Uterus (tissue), 4 donors: ENCODE data around the gene PARP6. TPM values are rescaled to one million over a fixed set of nuclear protein-coding genes. Genes with fewer than 3 reads are reported as not detected.

Source experiments
- DNase-seq, 2 donors: peaks; one replicate each; pipeline ENCODE4 v3.0.0-alpha.2; 2019 to 2020
- H3K27ac ChIP-seq, 2 donors: fragments of 200-600 bp; sonication (generic); 1 replicate in 1 of 2; 2 replicates in 1 of 2; pipeline ENCODE4 v1.5.1; 2016 to 2018
- H3K27me3 ChIP-seq, 2 donors: fragments of 200-600 bp; sonication (generic); one replicate each; pipeline ENCODE4 v1.5.1; 2018 to 2019; ENCODE audit warnings: control low read depth in 1 of 2
- H3K36me3 ChIP-seq, 2 donors: fragments of 200-600 bp; sonication (generic); one replicate each; pipeline ENCODE4 v1.5.1; 2019; ENCODE audit warnings: control low read depth in 1 of 2
- H3K4me1 ChIP-seq, 2 donors: fragments of 200-600 bp; sonication (generic); one replicate each; pipeline ENCODE4 v1.5.1; 2018 to 2019; ENCODE audit warnings: control low read depth in 1 of 2
- H3K4me3 ChIP-seq, 2 donors: fragments of 200-600 bp; sonication (generic); 1 replicate in 1 of 2; 2 replicates in 1 of 2; pipeline ENCODE4 v1.5.1; 2018 to 2019; ENCODE audit warnings: mild to moderate bottlenecking in 1 of 2
- H3K9me3 ChIP-seq, 2 donors: fragments of 200-600 bp; sonication (generic); one replicate each; pipeline ENCODE4 v1.5.1; 2019; ENCODE audit warnings: control low read depth in 1 of 2
- CTCF ChIP-seq, 4 experiments: fragments of 200-600 bp in 2 of 4; fragments of 450-650 bp in 2 of 4; sonication (generic) in 2 of 4; IDR thresholded peaks; one replicate each; pipeline ENCODE4 v1.5.1; 2016 to 2019; ENCODE audit warnings: antibody characterized with exemption in 4 of 4, mild to moderate bottlenecking in 2 of 4, moderate library complexity in 1 of 4
- POLR2A ChIP-seq, 2 donors: fragments of 450-650 bp; IDR thresholded peaks; one replicate each; pipeline ENCODE4 v1.6.1; 2016; ENCODE audit warnings: antibody characterized with exemption in 2 of 2, mild to moderate bottlenecking in 1 of 2, moderate library complexity in 1 of 2
- intact Hi-C: fragments of 100-400 bp; cut with DNase I; formaldehyde crosslinking; loops from one replicate; pipeline ENCODE4 v1.15.1; 2023; ENCODE audit warnings: low total_unique reads
- total RNA-seq, 4 donors: library from RNA; depleted of rRNA in 3 of 4; stranded (reverse); fragments of >200 nt in 3 of 4; gene quantifications; one replicate each; pipeline versions ENCODE4 v1.1.0 to v1.2.4, GENCODE V29; 2014 to 2023
- donor health status: DM: yes; HTN: yes; CAD: no.

Gene PARP6
- total RNA-seq, 4 donors from 2014 or later = 32.1 to 111 (median 55.6) TPM

GRCh38 chr15:72271221-72271620 lies 1.1 kb downstream of the PARP6 start:
- H3K4me1 ChIP-seq = no peaks in the 10 kb centered on the region
- TF ChIP-seq CTCF (IDR thresholded peaks at IDR 0.05) (no peak), POLR2A (IDR thresholded peaks at IDR 0.05) (no peak)
- peak overlapping the region in 1 of 2 donors; percentile 98 for H3K27ac ChIP-seq
- DNase-seq = no peak
- intact Hi-C loops = loop anchor here (10.0 kb wide), 1 partner anchor 66 kb away; no protein-coding TSS in a partner anchor
- peak overlapping the region in 1 of 2 donors; percentile 93 for H3K4me3 ChIP-seq
- no peaks in the 10 kb centered on the region for H3K27me3 ChIP-seq
- H3K36me3 ChIP-seq = no peaks in the 10 kb centered on the region
- no peaks in the 10 kb centered on the region for H3K9me3 ChIP-seq

GRCh38 chr15:72269739-72270138 lies 2.6 kb downstream of the PARP6 start:
- DNase-seq = no peak
- Histone ChIP-seq H3K36me3 (no peaks in the 10 kb centered on the region), H3K9me3 (no peaks in the 10 kb centered on the region), H3K27me3 (no peaks in the 10 kb centered on the region), H3K4me3 (no peak overlapping the region), H3K27ac (no peak overlapping the region), H3K4me1 (no peaks in the 10 kb centered on the region)
- intact Hi-C loops = loop anchor here (10.0 kb wide), 1 partner anchor 65 kb away; no protein-coding TSS in a partner anchor
- TF ChIP-seq CTCF (IDR thresholded peaks at IDR 0.05) (no peak), POLR2A (IDR thresholded peaks at IDR 0.05) (no peak)

- no peak for TF ChIP-seq CTCF (IDR thresholded peaks at IDR 0.05)
- no peak for TF ChIP-seq POLR2A (IDR thresholded peaks at IDR 0.05)
- H3K27me3 ChIP-seq = no peaks in the 10 kb centered on the region
- DNase-seq = no peak
- H3K9me3 ChIP-seq = no peaks in the 10 kb centered on the region
- intact Hi-C loops = no loop called here
- H3K36me3 ChIP-seq = no peaks in the 10 kb centered on the region
- no peak overlapping the region for H3K4me3 ChIP-seq
- no peaks in the 10 kb centered on the region for H3K4me1 ChIP-seq
- H3K27ac ChIP-seq = no peak overlapping the region
Measured at GRCh38 chr15:72265031-72265430, 7.3 kb downstream of the PARP6 start.

GRCh38 chr15:72252663-72253299 lies 19.6 kb downstream of the PARP6 start:
- no peak for TF ChIP-seq CTCF (IDR thresholded peaks at IDR 0.05)
- TF ChIP-seq POLR2A (IDR thresholded peaks at IDR 0.05) = no peak

GRCh38 chr15:72249142-72249810 lies 23.1 kb downstream of the PARP6 start:
- Histone ChIP-seq H3K4me1 (no peaks in the 10 kb centered on the region), H3K27me3 (no peaks in the 10 kb centered on the region), H3K4me3 (no peak overlapping the region), H3K9me3 (no peaks in the 10 kb centered on the region), H3K27ac (no peak overlapping the region), H3K36me3 (no peaks in the 10 kb centered on the region)
- TF ChIP-seq POLR2A (IDR thresholded peaks at IDR 0.05) (no peak), CTCF (IDR thresholded peaks at IDR 0.05) (no peak)
- DNase-seq = no peak
- intact Hi-C loops = no loop called here

More at GRCh38 chr15:72252663-72253299, 19.6 kb downstream of the PARP6 start:
- Histone ChIP-seq H3K27ac (no peak overlapping the region), H3K9me3 (no peaks in the 10 kb centered on the region), H3K4me1 (no peaks in the 10 kb centered on the region), H3K36me3 (peaks cover 0 to 2% of the 10 kb centered on the region in 2 donors), H3K27me3 (no peaks in the 10 kb centered on the region), H3K4me3 (no peak overlapping the region)
- no peak for DNase-seq
- intact Hi-C loops = no loop called here
